GM12878 (cell line): ENCODE data around the gene C5orf15. TPM values are rescaled to one million over a fixed set of nuclear protein-coding genes. Genes with fewer than 3 reads are reported as not detected.

Source experiments
- ATAC-seq: fragments of 200-7000 bp; cut with Tn5 transposase; 3 replicates; pipeline ENCODE4 v1.9.1; 2020; ENCODE audit warnings: mild to moderate bottlenecking, moderate library complexity
- BruUV-seq: library from RNA; stranded (reverse); fragments of 400-500 nt; replicated peaks from 2 replicates; lab custom pipeline; 2021; lab: Mats Ljungman, UMichigan
- CTCF ChIA-PET: fragments of 300-600 bp; sonication (Branson Sonifier 250); formaldehyde crosslinking; extraction: SDS; loops from one replicate; lab custom pipeline; 2021; ENCODE audit warnings: inconsistent platforms; lab: Yijun Ruan, JAX
- POLR2A ChIA-PET: fragments of 350-600 bp; formaldehyde crosslinking; extraction: SDS; loops from one replicate; lab custom pipeline; 2021; ENCODE audit warnings: inconsistent platforms; lab: Charles Lee
- RAD21 ChIA-PET: fragments of 300-600 bp; sonication (Branson Sonifier 250); formaldehyde crosslinking; loops from one replicate; lab custom pipeline; 2023; ENCODE audit warnings: antibody characterized with exemption; ENCODE audit not compliant: unreplicated experiment; lab: Charles Lee
- SMC1A ChIA-PET: fragments of 300-600 bp; sonication (Branson Sonifier 250); formaldehyde crosslinking; loops from one replicate; lab custom pipeline; 2023; ENCODE audit not compliant: unreplicated experiment, uncharacterized antibody; lab: Charles Lee
- DNase-seq: peaks from one replicate; pipeline ENCODE4 v3.0.0-alpha.2; 2011; ENCODE audit warnings: low read depth, low spot score
- FAIRE-seq: peaks from 3 replicates; lab custom pipeline; 2011; peaks lifted over from hg19 to GRCh38; lab: Jason Lieb, UNC
- H2AFZ ChIP-seq: 2 replicates; pipeline ENCODE4 v1.6.0; 2011; ENCODE audit warnings: low read depth, low read length, control low read depth; ENCODE audit not compliant: control insufficient read depth
- H3K27ac ChIP-seq: 2 replicates; pipeline ENCODE4 v1.5.1; 2011; ENCODE audit warnings: control low read depth; ENCODE audit not compliant: control insufficient read depth, insufficient read depth
- H3K27me3 ChIP-seq, 2 experiments: replicated peaks in 1 of 2; 2 replicates each; pipeline versions ENCODE4 v1.6.0 to v1.6.1; 2011; ENCODE audit warnings: low read length in 1 of 2; ENCODE audit not compliant: control insufficient read depth in 2 of 2, insufficient read depth in 2 of 2
- H3K36me3 ChIP-seq, 2 experiments: 2 replicates each; pipeline ENCODE4 v1.5.1; 2011; ENCODE audit warnings: low read length in 1 of 2; ENCODE audit not compliant: control insufficient read depth in 2 of 2, insufficient read depth in 2 of 2
- H3K4me1 ChIP-seq: 2 replicates; pipeline ENCODE4 v1.6.1; 2011; ENCODE audit warnings: mild to moderate bottlenecking, low read length, moderate library complexity, mixed read lengths; ENCODE audit not compliant: control insufficient read depth, insufficient read depth
- H3K4me2 ChIP-seq: 2 replicates; pipeline ENCODE4 v1.6.0; 2011; ENCODE audit warnings: control low read depth; ENCODE audit not compliant: control insufficient read depth, insufficient read depth
- H3K4me3 ChIP-seq: fragments of 200-600 bp; sonication (generic); 2 replicates; pipeline ENCODE4 v1.5.1; 2016
- H3K79me2 ChIP-seq: 2 replicates; pipeline ENCODE4 v1.6.0; 2011; ENCODE audit warnings: low read length; ENCODE audit not compliant: control insufficient read depth, insufficient read depth
- H3K9ac ChIP-seq: 2 replicates; pipeline ENCODE4 v1.8.0; 2011; ENCODE audit warnings: low read length, control low read depth, mixed read lengths; ENCODE audit not compliant: control insufficient read depth, insufficient read depth
- H3K9me3 ChIP-seq: replicated peaks from 3 replicates; pipeline ENCODE4 v1.5.1; 2011; ENCODE audit warnings: mild to moderate bottlenecking, low read length; ENCODE audit not compliant: control insufficient read depth, insufficient read depth
- H4K20me1 ChIP-seq: 2 replicates; pipeline ENCODE4 v1.6.0; 2011; ENCODE audit not compliant: control insufficient read depth, insufficient read depth
- NFYA ChIP-seq: IDR thresholded peaks from 2 replicates; pipeline ENCODE4 v1.6.1; 2011; ENCODE audit warnings: low read depth, mild to moderate bottlenecking, low read length, improper control_type of control experiment, borderline replicate concordance
- NR2C2 ChIP-seq: IDR thresholded peaks from 2 replicates; pipeline ENCODE4 v1.6.1; 2011; ENCODE audit warnings: borderline replicate concordance, low read depth; ENCODE audit not compliant: control insufficient read depth, insufficient read length
- POLR2AphosphoS2 ChIP-seq: IDR thresholded peaks from 2 replicates; pipeline ENCODE4 v1.6.1; 2011; ENCODE audit warnings: low read depth, mild to moderate bottlenecking, low read length, improper control_type of control experiment, moderate library complexity
- POLR2AphosphoS5 ChIP-seq: IDR thresholded peaks from 2 replicates; pipeline ENCODE4 v1.6.1; 2011; ENCODE audit warnings: mild to moderate bottlenecking, low read length, inconsistent platforms
- RB1 ChIP-seq: fragments of 450-650 bp; formaldehyde crosslinking; IDR thresholded peaks from 2 replicates; pipeline ENCODE4 v1.6.1; 2017; ENCODE audit warnings: mild to moderate bottlenecking, borderline replicate concordance
- RELA ChIP-seq: fragments of 450-650 bp; IDR thresholded peaks from 2 replicates; pipeline ENCODE4 v1.8.0; 2014; ENCODE audit warnings: borderline replicate concordance; ENCODE audit not compliant: partially characterized antibody
- RUNX3 ChIP-seq: IDR thresholded peaks from 2 replicates; pipeline ENCODE4 v1.6.1; 2012; ENCODE audit warnings: low read length, inconsistent platforms
- WGBS: methylation state at CpG from one replicate; pipeline ENCODE4 v1.1.6; 2016; ENCODE audit warnings: low lambda C conversion rate; ENCODE audit not compliant: insufficient replicate concordance, insufficient coverage; ENCODE audit errors: missing lambda C conversion rate; 5-methylcytosine and 5-hydroxymethylcytosine counted together
- in situ Hi-C: fragments of 300-500 bp; cut with MboI; formaldehyde crosslinking; loops from 9 replicates; pipeline ENCODE4 v1.14.3; 2018; ENCODE audit warnings: mixed read lengths
- intact Hi-C: fragments of 100-400 bp; cut with micrococcal nuclease; formaldehyde crosslinking; loops from one replicate; pipeline ENCODE4 v1.14.2; 2022; ENCODE audit not compliant: unreplicated experiment
- polyA plus RNA-seq, 11 experiments: library from polyadenylated mRNA; depleted of rRNA in 4 of 11; unstranded in 6 of 11; stranded (reverse) in 5 of 11; fragments of >200 nt; fragmentation: Nextera tagmentation in 4 of 11; fragmentation: Illumina TruSeq in 1 of 11; extraction: Ambion mirVana in 4 of 11; extraction: Trizol in 1 of 11; gene quantifications; 1 replicate in 1 of 11; 2 replicates in 10 of 11; pipeline versions ENCODE4 v1.2.1 to v1.2.3, GENCODE V29; 2011 to 2016; ENCODE audit warnings: inconsistent platforms in 2 of 11, missing spikeins in 2 of 11, low read depth in 1 of 11
- total RNA-seq, 4 experiments: library from RNA; depleted of rRNA in 3 of 4; stranded (reverse); fragments of >200 nt in 3 of 4; fragmentation: Illumina TruSeq in 1 of 4; extraction: Trizol in 1 of 4; gene quantifications; 2 replicates each; pipeline versions ENCODE4 v1.2.1 to v1.2.3, GENCODE V29; 2013 to 2021
- TF ChIP-seq, protein P1 (sequence below): fragments of 450-650 bp; conservative IDR thresholded peaks from 2 replicates; pipeline ENCODE4 v1.6.1; 2017; ENCODE audit warnings: mild to moderate bottlenecking, moderate library complexity
- TF ChIP-seq, protein P2 (sequence below): IDR thresholded peaks from 2 replicates; pipeline ENCODE4 v1.6.1; 2011; ENCODE audit warnings: borderline replicate concordance, low read depth, mild to moderate bottlenecking, moderate library complexity, mixed read lengths, low read length; ENCODE audit not compliant: insufficient read depth; ENCODE audit errors: extremely low read length
- TF ChIP-seq, protein P3 (sequence below): fragments of 450-650 bp; formaldehyde crosslinking; IDR thresholded peaks from 2 replicates; pipeline ENCODE4 v1.5.0; 2022; ENCODE audit warnings: mild to moderate bottlenecking, missing genetic modification characterization

The C5orf15 gene
- total and polyA plus RNA-seq, 10 of the 15 experiments (the other 5 are each of a cell fraction or from before 2014, with no cell fraction given), result 21.7 to 69.6 (median 46.0) TPM

DNA sequence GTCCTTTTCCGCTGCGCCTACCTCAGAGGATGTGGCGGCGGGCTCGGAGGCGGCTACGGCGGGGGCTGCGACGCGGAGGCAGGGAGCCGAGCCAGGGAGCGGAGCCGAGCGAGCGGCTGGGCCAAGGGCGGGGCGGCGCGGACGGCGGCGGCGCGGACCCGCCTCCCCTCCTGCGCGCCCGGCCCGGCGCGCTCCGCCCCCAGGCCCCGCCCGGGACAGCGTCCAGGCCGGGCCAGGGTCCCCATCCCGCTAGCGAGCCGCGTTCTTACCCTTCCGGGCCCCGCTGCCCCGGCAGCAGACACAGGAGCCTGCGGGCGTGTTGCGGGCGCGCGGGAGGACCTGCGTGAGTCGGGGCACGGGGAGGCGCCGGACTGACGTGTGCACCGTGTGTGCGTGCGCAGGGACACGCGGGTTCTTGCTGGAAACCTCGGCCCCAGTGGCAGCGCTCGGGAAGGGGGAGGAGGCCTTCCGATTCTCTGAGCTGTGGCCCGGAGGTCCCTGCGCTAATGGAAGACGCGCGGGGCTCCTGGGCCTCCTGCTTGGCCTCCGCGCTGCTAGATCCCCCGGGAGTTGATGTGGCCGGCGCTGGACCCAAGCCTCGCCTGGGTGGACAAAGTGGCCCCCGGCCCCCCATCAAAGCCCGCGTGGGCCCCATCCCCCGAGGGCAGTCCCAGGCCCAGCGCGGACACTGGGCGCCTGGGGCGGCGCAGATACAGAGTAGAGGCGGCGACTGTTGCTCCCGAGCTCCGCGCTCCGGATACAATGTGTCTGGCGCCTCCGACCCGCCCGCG is 36.4 kb upstream of the C5orf15 start, which contains the start of gene VDAC1 (continued):
- TF ChIP-seq POLR2AphosphoS2 (no peak; the same call in 1 of the 2 replicates), NFYA (no peak), RB1 (no peak), RELA (no peak)

DNA sequence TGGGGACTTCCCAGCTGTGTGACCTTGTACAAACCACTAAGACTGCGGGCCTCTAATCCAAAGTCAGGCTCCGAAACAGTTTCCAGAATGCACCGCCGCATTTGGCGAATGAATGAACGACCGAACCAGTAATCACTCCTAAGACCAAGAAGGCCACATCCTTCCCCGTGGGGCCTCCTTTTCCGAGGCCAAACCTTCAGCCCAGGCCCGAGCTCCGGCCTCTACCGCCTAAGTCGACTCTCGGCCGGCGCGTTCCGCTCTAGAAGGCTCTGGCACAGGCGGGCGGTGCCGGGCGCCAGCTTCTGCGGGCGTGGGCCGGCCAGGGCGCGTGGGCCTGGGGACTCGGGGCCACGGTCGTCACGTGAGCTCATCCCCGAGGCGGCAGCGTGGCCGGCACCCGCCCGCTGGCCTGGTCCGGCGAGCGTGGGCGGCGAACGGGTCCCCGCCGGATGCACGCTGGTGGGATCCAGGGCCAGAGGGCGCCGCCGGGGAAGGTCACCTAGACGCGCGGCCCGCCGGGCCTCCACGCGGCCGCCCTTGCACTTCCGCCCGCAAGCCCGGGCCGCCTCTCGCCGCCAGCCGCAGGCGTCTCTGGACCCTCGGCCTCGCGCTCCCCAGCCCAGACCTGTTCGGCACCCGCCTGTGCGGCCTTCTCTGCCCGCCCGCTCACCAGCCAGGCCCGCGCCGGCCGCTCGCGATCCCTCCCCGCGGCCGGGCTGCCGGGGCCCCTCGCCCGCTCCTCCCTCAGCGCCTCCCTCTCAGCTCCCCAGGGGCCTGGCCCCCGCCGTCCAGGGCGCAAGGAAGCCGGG is 35.6 kb upstream of the C5orf15 start:
- no TSS peak for BruUV-seq
- ChIA-PET RAD21 (interaction anchor here (0.8 to 1.6 kb wide), 9 partner anchors 9 to 136 kb away, joined by 3 to 6 read pairs (median 3); no protein-coding TSS in a partner anchor), SMC1A (interaction anchor here (0.6 to 2.8 kb wide), 8 partner anchors 9 to 541 kb away, joined by 3 to 12 read pairs (median 4); no protein-coding TSS in a partner anchor), CTCF (interaction anchor here (1.1 to 3.0 kb wide), 5 partner anchors 10 to 98 kb away, joined by 4 to 18 read pairs (median 5); no protein-coding TSS in a partner anchor), POLR2A (interaction anchor here (0.6 to 1.9 kb wide), 7 partner anchors 24 to 363 kb away, joined by 3 to 8 read pairs (median 3); partner anchors contain the start of gene TCF7)
- H3K36me3 ChIP-seq, result peaks cover 7 to 14% of the 10 kb centered on the region in 2 experiments; a peak in 3 of 4 replicates
- H3K9ac ChIP-seq, result peak overlapping the region; percentile 97
- H3K27ac ChIP-seq, result peak overlapping the region; percentile 95
- ATAC-seq (peak; percentile 43), DNase-seq (no peak), FAIRE-seq (no peak)
- peak overlapping the region; percentile 88 for H3K4me3 ChIP-seq
- WGBS, result under 1% methylated on average over 69 of the region's 90 CpGs
- H4K20me1 ChIP-seq, result peaks cover 26% of the 10 kb centered on the region
- peak overlapping the region; percentile 86 for H3K4me2 ChIP-seq
- intact Hi-C loops, result no loop called here
- H3K27me3 ChIP-seq, result no peaks in the 10 kb centered on the region
- peak overlapping the region; percentile 51 for H2AFZ ChIP-seq
- H3K4me1 ChIP-seq, result peaks cover 19% of the 10 kb centered on the region
- in situ Hi-C loops, result no loop called here
- peaks cover 70% of the 10 kb centered on the region for H3K79me2 ChIP-seq
- no peaks in the 10 kb centered on the region for H3K9me3 ChIP-seq
- no peak for TF ChIP-seq NR2C2
- TF ChIP-seq RUNX3, result peak; percentile 68
- TF ChIP-seq, protein P1, sequence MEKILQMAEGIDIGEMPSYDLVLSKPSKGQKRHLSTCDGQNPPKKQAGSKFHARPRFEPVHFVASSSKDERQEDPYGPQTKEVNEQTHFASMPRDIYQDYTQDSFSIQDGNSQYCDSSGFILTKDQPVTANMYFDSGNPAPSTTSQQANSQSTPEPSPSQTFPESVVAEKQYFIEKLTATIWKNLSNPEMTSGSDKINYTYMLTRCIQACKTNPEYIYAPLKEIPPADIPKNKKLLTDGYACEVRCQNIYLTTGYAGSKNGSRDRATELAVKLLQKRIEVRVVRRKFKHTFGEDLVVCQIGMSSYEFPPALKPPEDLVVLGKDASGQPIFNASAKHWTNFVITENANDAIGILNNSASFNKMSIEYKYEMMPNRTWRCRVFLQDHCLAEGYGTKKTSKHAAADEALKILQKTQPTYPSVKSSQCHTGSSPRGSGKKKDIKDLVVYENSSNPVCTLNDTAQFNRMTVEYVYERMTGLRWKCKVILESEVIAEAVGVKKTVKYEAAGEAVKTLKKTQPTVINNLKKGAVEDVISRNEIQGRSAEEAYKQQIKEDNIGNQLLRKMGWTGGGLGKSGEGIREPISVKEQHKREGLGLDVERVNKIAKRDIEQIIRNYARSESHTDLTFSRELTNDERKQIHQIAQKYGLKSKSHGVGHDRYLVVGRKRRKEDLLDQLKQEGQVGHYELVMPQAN, result peak; percentile 79
- TF ChIP-seq, protein P2, sequence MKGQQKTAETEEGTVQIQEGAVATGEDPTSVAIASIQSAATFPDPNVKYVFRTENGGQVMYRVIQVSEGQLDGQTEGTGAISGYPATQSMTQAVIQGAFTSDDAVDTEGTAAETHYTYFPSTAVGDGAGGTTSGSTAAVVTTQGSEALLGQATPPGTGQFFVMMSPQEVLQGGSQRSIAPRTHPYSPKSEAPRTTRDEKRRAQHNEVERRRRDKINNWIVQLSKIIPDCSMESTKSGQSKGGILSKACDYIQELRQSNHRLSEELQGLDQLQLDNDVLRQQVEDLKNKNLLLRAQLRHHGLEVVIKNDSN, result peak; percentile 77
- peak; percentile 3; the same call in 1 of the 2 replicates for TF ChIP-seq POLR2AphosphoS5
- TF ChIP-seq, protein P3, sequence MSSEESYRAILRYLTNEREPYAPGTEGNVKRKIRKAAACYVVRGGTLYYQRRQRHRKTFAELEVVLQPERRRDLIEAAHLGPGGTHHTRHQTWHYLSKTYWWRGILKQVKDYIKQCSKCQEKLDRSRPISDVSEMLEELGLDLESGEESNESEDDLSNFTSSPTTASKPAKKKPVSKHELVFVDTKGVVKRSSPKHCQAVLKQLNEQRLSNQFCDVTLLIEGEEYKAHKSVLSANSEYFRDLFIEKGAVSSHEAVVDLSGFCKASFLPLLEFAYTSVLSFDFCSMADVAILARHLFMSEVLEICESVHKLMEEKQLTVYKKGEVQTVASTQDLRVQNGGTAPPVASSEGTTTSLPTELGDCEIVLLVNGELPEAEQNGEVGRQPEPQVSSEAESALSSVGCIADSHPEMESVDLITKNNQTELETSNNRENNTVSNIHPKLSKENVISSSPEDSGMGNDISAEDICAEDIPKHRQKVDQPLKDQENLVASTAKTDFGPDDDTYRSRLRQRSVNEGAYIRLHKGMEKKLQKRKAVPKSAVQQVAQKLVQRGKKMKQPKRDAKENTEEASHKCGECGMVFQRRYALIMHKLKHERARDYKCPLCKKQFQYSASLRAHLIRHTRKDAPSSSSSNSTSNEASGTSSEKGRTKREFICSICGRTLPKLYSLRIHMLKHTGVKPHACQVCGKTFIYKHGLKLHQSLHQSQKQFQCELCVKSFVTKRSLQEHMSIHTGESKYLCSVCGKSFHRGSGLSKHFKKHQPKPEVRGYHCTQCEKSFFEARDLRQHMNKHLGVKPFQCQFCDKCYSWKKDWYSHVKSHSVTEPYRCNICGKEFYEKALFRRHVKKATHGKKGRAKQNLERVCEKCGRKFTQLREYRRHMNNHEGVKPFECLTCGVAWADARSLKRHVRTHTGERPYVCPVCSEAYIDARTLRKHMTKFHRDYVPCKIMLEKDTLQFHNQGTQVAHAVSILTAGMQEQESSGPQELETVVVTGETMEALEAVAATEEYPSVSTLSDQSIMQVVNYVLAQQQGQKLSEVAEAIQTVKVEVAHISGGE (CRISPR knock-in tag), result no peak
